ENCODE results near the gene NT5C2.

- TF ChIP-seq CTCF (IDR thresholded peaks at IDR 0.05) (no peak), ZFX (IDR thresholded peaks at IDR 0.05; ENCODE audit: borderline replicate concordance) (no peak)
Measured at GRCh38 chr10:103111031-103111917, 81.8 kb downstream of the NT5C2 start.
